Prostate gland (tissue), 2 donors: Measurements from ENCODE around the gene SV2C. TPM values are rescaled to one million over a fixed set of nuclear protein-coding genes. Genes with fewer than 3 reads are reported as not detected.

Source experiments
- DNase-seq: peaks from one replicate; pipeline ENCODE4 v3.0.0-alpha.2; 2019; ENCODE audit warnings: low spot score
- H3K27ac ChIP-seq, 2 donors: fragments of 200-600 bp; sonication (generic); 2 replicates each; pipeline ENCODE4 v1.5.1; 2017 to 2019
- H3K27me3 ChIP-seq: fragments of 200-600 bp; sonication (generic); replicated peaks from 2 replicates; pipeline ENCODE4 v1.5.1; 2019; ENCODE audit not compliant: insufficient read depth
- H3K36me3 ChIP-seq, 2 donors: fragments of 200-600 bp; sonication (generic); 1 replicate in 1 of 2; 2 replicates in 1 of 2; pipeline versions ENCODE4 v1.5.1 to v1.8.1; 2017 to 2019
- H3K4me1 ChIP-seq: fragments of 200-600 bp; sonication (generic); replicated peaks from 2 replicates; pipeline ENCODE4 v1.5.1; 2019
- H3K4me3 ChIP-seq, 2 donors: fragments of 200-600 bp; sonication (generic); 2 replicates each; pipeline ENCODE4 v1.5.1; 2017 to 2019
- H3K9me3 ChIP-seq: fragments of 200-600 bp; sonication (generic); 2 replicates; pipeline ENCODE4 v1.5.1; 2017
- CTCF ChIP-seq, 4 experiments: fragments of 200-600 bp in 2 of 4; fragments of 450-650 bp in 2 of 4; sonication (generic) in 2 of 4; IDR thresholded peaks; 1 replicate in 3 of 4; 2 replicates in 1 of 4; pipeline ENCODE4 v1.5.1; 2016 to 2019; ENCODE audit warnings: antibody characterized with exemption in 4 of 4, mild to moderate bottlenecking in 2 of 4, moderate library complexity in 2 of 4
- POLR2A ChIP-seq: fragments of 450-650 bp; IDR thresholded peaks from one replicate; pipeline ENCODE4 v1.6.1; 2016; ENCODE audit warnings: antibody characterized with exemption, mild to moderate bottlenecking
- POLR2AphosphoS5 ChIP-seq: sonication (generic); formaldehyde crosslinking; IDR thresholded peaks from one replicate; pipeline ENCODE4 v1.6.1; 2017; ENCODE audit warnings: antibody characterized with exemption
- WGBS: methylation state at CpG from one replicate; pipeline ENCODE4 v1.1.5; 2018; 5-methylcytosine and 5-hydroxymethylcytosine counted together
- intact Hi-C: fragments of 100-400 bp; cut with DNase I; formaldehyde crosslinking; loops from one replicate; pipeline ENCODE4 v1.14.2; 2022
- total RNA-seq, 2 donors: library from RNA; depleted of rRNA; stranded (reverse); fragments of >200 nt; gene quantifications; one replicate each; pipeline ENCODE4 v1.1.0, GENCODE V29; 2016

The SV2C gene
- total RNA-seq, 2 donors from 2014 or later, result 0.28 to 0.96 TPM

GRCh38 chr5:76221311-76221710 lies 138.1 kb downstream of the SV2C start:
- intact Hi-C loops, result no loop called here
- TF ChIP-seq CTCF (IDR thresholded peaks at IDR 0.05) (no peak), POLR2AphosphoS5 (no peak), POLR2A (no peak)
- H3K4me3 ChIP-seq, result no peak overlapping the region
- H3K4me1 ChIP-seq, result no peaks in the 10 kb centered on the region
- H3K36me3 ChIP-seq, result no peaks in the 10 kb centered on the region
- no peaks in the 10 kb centered on the region for H3K9me3 ChIP-seq
- H3K27me3 ChIP-seq, result no peaks in the 10 kb centered on the region
- no peak for DNase-seq
- 52% methylated on average over 4 of the region's 4 CpGs for WGBS
- H3K27ac ChIP-seq, result no peak overlapping the region

- no peak overlapping the region for H3K27ac ChIP-seq
- TF ChIP-seq POLR2A, result no peak
- no peak for TF ChIP-seq POLR2AphosphoS5
- no peak for TF ChIP-seq CTCF (IDR thresholded peaks at IDR 0.05)
- no peaks in the 10 kb centered on the region for H3K27me3 ChIP-seq
- no peak for DNase-seq
- WGBS, result 95% methylated on average over 3 of the region's 3 CpGs
- H3K36me3 ChIP-seq, result no peaks in the 10 kb centered on the region
- no peaks in the 10 kb centered on the region for H3K4me1 ChIP-seq
- H3K9me3 ChIP-seq, result no peaks in the 10 kb centered on the region
- intact Hi-C loops, result no loop called here
- H3K4me3 ChIP-seq, result no peak overlapping the region
Measured at GRCh38 chr5:76222318-76222717, 139.1 kb downstream of the SV2C start.

GRCh38 chr5:76223696-76224095 lies 140.5 kb downstream of the SV2C start:
- 7% methylated on average over 2 of the region's 2 CpGs for WGBS
- no peak for TF ChIP-seq POLR2A
- TF ChIP-seq CTCF (IDR thresholded peaks at IDR 0.05), result no peak
- no peak for TF ChIP-seq POLR2AphosphoS5
- DNase-seq, result no peak
- Histone ChIP-seq H3K4me1 (no peaks in the 10 kb centered on the region), H3K27me3 (no peaks in the 10 kb centered on the region), H3K9me3 (no peaks in the 10 kb centered on the region), H3K27ac (no peak overlapping the region), H3K36me3 (no peaks in the 10 kb centered on the region), H3K4me3 (no peak overlapping the region)
- intact Hi-C loops, result no loop called here

GRCh38 chr5:76224898-76225297 lies 141.7 kb downstream of the SV2C start:
- 71% methylated on average over 1 of the region's 1 CpG for WGBS
- intact Hi-C loops, result no loop called here
- TF ChIP-seq POLR2AphosphoS5, result no peak
- TF ChIP-seq CTCF (IDR thresholded peaks at IDR 0.05), result no peak

GRCh38 chr5:76225336-76225735 lies 142.2 kb downstream of the SV2C start:
- H3K27ac ChIP-seq, result no peak overlapping the region
- no peaks in the 10 kb centered on the region for H3K27me3 ChIP-seq
- no peak overlapping the region for H3K4me3 ChIP-seq
- DNase-seq, result no peak
- H3K9me3 ChIP-seq, result no peaks in the 10 kb centered on the region
- H3K36me3 ChIP-seq, result no peaks in the 10 kb centered on the region
- TF ChIP-seq POLR2A (no peak), CTCF (IDR thresholded peaks at IDR 0.05) (no peak), POLR2AphosphoS5 (no peak)
- 62% methylated on average over 2 of the region's 2 CpGs for WGBS
- no peaks in the 10 kb centered on the region for H3K4me1 ChIP-seq
- intact Hi-C loops, result no loop called here

More at GRCh38 chr5:76224898-76225297, 141.7 kb downstream of the SV2C start:
- no peaks in the 10 kb centered on the region for H3K9me3 ChIP-seq
- H3K36me3 ChIP-seq, result no peaks in the 10 kb centered on the region
- DNase-seq, result no peak
- H3K27ac ChIP-seq, result no peak overlapping the region
- no peaks in the 10 kb centered on the region for H3K4me1 ChIP-seq
- no peaks in the 10 kb centered on the region for H3K27me3 ChIP-seq
- H3K4me3 ChIP-seq, result no peak overlapping the region
